ENCODE results near the gene CDKN2B-AS1.
A peak's percentile ranks its signal among the peaks of the same experiment; 100 is the strongest.

The CDKN2B-AS1 gene

DNA sequence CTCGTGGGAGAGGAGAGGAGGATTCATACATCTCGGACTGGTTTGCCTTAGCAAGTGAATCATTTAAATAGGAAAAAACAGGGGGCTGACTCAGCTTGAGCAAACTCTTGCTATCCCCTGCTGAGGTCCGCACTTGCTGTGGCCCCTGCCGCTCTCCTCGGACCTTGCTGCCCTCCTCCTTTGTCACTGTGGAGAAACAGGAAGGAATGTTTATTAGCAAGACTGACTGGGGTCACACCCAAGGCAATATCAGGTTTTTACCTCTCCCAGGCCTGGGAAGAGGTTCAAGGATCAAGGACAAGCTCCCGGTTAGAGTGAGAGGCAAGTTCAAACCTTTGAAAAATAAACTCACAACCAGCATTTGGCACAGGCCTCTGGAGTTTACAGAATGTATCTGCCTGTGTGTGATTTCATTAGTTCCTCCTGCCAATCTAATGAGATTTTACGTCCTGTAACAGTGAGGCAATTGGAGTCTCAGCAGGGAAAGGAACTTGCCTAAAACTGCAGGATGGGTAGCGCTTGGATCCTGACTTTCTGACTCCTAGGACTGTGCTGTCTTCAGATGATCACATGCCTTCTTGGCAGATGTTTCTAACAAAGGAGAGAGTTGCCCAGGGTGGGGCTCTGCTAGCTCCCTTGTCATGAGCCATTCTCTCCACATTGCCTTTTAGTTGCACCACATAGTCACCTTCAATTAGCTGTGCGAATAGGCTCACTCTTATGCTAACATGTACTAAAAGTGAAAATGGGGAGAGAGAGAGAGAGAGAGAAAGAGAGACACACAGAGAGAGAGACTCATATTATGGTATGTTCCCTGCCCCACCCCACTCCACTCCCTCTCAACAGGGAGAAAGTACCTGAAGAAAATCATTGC, 123.2 kb downstream of the CDKN2B-AS1 start:
- no peak for DNase-seq (ENCODE audit: low spot score)

DNA sequence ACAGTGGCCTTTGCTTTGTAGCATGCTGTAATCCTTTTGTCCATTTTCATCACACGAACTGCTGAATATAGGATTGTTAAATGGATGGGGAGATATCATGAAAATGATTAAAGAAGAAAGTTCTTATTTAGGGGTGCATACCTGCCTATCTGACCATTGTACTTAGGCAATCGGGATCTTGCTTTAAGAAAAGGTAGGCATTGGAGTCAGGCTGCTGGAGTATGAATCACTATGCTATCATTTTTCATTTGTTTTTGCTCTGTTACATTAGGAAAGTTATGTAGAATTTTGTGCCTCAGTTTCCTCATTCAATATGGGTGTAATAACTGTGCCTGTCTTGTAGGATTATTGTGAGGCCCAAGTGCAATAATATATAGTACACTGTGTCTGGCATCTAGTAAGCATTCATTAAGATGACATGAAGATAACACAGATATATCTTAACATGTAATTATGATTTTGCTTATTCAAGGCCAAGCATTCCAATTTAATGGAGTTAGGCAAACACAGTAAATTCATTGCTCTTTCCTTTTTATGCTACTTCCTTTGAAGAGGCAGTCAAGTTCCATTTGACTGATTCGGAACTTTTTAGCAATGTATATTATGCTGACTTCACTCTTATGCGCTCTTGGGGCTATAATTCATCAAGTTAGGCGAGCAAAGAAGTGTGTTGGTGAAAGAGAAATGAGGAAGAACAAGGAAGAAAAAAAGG, 124.4 kb downstream of the CDKN2B-AS1 start:
- DNase-seq (ENCODE audit: low spot score), result no peak

DNA sequence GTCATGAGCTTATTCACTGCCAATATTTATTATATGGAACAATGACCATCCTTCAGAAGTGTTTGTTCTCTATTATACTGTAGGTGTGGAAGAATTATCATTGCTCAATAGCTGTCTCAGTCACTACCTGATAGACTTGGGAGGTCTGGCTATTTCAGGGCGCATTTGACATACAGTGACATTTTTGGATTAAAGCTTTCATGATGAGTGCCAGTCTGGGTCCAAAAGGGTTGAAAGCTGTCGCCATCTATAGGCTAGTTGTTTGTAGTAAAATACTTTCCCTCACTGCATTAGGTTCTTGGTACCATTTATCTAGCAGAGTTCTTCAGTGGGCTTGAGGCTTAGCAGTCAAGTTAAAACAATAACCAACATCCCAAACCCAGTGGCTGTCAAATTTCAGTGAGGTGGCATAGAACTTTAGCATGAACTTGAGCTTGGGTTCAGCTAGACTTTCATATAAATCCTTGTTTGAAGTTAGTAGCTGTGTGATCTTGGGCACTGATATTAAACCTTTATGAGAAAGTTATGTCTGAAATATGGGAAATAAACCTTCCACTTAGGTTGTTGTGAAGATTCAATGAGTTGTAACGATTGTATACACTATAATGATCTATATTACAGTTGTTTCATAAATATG, 125.0 kb downstream of the CDKN2B-AS1 start:
- DNase-seq (ENCODE audit: low spot score), result peak; percentile 17

DNA sequence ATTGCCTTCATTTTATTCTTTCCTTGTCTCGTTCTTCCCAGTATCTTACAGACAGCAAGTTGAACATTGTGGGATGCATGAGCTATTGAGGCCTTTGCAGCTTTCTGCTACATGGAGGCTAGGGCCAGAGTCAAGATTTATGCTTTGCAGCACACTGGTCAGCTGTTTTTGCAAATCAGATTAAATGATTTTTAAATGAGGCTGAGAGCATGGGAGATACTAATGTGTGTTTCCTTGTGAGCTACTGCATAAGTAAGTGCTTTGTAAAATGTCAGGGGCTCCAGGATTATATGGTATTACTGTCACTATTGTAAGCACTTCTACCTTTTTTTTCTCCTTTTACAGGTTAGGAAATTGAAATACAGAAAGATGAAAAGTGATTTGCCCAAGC, 125.6 kb downstream of the CDKN2B-AS1 start:
- DNase-seq (ENCODE audit: low spot score), result no peak

DNA sequence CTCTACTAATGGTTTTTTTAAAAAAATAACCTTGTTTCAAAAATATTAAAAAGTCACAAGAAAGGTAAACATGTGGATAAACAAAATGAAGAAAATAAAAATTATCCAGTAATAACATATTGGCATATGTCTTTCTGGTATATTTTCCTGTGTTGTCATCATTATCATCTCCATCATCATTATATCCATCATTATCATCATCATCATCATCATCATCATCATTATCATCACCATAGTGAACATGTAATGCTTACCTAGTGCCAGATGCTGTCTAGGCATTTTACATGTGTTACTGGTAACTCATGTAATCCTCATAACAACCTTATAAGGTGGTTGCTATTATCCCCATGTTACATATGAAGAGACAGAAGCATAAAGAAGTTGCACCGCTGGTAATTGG, 126.0 kb downstream of the CDKN2B-AS1 start:
- no peak for DNase-seq (ENCODE audit: low spot score)

DNA sequence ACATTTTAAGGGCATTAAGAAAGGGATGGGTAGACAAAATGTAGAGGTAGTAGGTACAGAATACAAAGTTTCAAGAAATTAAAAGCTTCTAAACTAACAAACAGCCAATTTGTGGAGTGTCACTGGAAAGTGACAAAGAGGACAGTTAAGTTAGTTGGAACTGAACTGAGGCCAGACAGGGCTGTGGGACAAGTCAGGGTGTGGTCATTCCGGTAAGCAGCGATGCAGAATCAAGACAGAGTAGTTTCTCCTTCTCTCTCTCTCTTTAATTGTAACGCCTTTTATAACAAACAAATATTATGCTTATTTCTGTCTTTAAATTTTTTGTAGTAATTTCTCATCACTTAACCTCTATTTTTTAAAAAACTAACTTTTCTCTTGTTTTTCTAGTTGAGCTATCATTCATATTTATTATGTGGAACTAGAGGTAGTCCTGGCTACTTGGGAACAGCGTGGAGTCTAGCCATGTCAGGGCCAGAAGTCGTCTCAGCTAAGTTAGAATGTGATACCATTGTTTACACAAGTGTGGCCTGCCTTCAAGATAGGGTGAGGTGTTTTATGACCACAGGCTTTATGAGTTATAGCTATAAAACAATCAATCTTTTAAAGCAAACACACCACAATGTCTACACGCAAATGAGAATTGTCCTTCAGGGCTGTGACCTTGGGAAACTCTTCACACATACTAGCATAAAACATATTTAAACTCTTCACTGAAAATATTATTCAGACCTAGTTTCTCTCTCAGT, 129.8 kb downstream of the CDKN2B-AS1 start:
- no peak for DNase-seq (ENCODE audit: low spot score)

DNA sequence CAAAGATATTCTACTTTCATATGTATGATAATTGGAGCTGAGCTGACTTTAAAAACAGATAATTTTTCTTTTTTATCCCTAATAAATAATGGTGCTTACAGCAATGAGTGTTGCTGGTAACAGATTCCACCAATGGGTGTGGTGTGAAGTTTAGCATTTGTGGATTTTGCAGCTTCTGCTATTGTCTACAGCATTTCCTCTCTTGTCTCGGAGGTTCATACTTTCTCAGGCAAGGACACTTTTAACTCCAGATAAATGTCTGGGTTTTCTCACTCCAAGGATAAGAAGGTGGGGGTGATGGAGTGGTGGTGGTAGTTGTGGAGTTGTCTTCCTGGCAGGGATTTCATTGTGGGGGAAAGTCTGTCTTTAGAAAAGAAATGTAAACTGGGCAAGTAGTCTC, 134.5 kb downstream of the CDKN2B-AS1 start:
- no peak for DNase-seq (ENCODE audit: low spot score)

DNA sequence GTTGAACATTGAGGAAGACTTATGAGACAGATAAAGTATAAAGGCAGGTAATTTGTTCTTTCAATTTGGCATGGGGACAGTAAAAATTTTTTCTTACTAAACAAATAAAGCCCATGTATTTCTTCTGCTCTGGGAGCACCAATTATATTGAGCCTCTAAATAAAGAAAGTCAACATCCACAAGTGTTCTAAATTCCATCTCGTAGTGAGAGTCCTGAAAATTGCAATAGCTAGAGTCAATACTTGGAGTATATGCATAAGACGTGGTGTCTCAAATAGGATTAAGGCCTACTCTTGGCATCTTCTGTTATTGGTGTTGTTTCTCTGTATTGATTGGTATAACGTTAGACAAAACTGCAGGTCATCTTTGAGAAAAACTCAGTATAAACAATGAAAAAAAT, 135.0 kb downstream of the CDKN2B-AS1 start:
- DNase-seq (ENCODE audit: low spot score), result no peak

DNA sequence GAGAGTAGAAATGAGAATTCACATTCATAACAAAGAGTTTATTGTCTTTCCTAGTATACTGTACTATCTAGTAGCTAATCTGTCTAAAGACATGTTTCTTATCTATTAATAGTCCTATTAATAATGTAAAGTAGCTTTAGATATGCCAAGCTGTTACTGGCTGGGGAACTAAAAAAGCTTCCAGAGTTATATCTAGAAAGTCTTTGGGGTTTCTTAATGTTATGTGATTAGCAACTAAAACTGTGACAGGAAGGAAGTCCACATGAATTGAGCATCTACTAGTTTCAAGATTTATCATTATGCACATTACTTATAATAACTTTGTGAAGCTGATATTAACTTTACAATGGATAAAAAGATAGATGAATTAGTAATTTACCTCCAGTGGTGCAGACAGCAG, 137.2 kb downstream of the CDKN2B-AS1 start:
- DNase-seq (ENCODE audit: low spot score), result no peak

DNA sequence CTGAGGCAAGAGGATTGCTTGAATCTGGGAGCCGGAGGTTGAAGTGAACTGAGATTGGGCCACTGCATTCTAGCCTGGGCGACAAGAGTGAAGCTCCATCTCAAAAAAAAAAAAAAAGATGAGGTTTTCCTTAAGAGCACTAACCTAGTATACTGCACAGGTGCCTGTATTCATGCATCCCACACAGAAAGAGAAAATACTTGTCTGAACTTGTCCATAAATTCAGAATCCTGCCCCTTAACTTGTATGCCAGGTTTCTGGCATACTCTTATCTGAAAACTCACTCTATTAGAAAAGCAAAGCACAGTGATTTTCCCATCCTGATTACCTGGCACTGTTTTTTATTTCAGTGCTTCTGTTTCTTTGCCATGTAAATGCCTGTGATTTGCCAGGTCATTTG, 139.8 kb downstream of the CDKN2B-AS1 start:
- DNase-seq (ENCODE audit: low spot score), result no peak

DNA sequence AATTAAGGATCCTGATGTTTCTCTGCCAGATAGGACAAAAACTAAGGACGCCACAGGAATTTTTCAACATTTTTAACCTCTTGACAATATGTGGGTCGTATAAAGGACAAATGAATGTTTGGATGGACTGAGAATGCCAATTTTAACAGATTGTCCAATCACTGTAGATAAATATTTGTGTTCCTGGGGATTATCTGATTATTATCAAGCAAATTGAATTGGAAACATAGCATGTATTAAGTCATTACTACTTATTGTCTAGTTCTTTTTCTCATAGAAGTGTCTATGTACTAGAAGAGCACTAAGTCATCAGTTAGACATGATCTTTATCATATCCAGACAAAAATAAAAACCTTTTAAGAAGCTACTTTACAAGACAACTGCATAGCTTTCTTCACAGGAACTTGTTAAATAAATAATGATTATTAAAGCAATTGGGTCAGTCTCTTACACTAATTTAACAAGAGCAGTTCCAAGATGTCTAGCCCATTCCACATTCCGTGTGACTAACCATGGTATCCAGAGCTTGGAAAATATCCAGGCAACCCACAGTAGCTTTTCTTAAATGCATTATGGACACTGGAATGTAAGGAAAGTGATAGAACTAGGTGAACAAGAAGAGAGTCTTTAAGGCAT, 142.0 kb downstream of the CDKN2B-AS1 start:
- DNase-seq (ENCODE audit: low spot score), result no peak

DNA sequence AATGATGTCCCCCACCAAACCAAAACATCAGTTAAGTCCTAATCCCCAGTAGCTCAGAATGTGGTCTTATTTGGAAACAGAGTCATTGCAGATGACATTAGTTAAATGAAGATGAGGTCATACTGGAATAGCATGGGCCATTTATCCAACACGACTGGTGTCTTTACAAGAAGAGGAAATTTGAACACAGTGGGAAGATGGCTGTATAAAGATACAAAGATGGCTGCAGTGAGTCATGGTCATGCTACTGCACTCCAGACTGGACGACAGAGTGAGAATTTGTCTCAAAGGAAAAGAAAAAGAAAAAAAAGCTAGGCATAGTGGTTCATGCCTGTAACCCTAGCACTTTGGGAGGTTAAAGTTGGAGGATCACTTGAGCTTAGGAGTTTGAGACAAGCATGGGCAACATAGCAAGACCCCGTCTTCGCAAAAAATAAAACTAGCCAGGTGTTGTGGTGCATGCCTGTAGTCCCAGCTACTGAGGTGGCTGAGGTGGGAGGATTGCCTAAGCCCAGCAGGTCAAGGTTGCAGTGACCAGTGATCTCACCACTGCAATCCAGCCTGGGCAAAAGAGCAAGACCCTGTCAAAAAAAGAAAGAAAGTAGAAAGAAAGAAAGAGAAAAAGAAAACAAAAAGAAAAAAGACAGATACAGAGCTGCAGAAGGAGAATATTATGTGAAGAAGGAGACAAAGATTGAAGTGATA, 144.5 kb downstream of the CDKN2B-AS1 start:
- no peak for DNase-seq (ENCODE audit: low spot score)

DNA sequence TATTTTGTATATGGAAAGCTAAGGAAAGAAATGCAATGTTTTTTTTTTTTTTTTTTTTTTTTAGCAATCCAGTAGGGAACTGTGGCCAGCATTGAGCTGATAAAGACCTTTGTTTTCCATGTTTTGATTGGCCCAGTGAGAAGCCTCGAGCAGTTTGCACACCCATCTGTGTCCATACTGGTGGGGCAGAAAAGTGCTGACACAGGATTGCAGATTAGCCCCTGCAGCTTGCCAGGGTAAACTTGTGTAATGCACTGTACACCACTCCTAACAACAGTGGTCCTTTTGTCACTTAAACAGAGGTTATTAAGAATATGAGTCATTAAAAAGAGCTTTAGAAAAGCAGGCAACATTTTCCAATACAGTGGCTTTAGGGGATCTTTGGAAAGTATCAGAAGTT, 147.3 kb downstream of the CDKN2B-AS1 start:
- DNase-seq (ENCODE audit: low spot score), result no peak

DNA sequence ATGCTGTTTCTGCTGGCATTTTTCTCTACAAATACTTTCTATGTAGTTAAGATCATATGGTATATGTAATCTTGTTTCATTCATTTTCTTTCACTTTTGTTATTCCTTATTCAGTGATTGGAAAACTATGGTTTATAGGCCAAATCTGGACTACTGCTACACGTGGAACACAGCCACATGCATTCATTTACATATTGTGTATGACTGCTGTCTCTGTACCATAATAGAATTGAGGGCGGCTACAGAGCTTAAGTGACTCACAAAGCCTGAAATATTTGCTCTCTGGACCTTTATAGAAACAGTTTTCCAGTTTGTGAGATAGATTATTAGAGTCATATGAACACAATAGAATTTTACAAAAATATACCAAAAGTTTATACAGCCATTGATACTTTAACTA, 148.1 kb downstream of the CDKN2B-AS1 start:
- DNase-seq (ENCODE audit: low spot score), result no peak

DNA sequence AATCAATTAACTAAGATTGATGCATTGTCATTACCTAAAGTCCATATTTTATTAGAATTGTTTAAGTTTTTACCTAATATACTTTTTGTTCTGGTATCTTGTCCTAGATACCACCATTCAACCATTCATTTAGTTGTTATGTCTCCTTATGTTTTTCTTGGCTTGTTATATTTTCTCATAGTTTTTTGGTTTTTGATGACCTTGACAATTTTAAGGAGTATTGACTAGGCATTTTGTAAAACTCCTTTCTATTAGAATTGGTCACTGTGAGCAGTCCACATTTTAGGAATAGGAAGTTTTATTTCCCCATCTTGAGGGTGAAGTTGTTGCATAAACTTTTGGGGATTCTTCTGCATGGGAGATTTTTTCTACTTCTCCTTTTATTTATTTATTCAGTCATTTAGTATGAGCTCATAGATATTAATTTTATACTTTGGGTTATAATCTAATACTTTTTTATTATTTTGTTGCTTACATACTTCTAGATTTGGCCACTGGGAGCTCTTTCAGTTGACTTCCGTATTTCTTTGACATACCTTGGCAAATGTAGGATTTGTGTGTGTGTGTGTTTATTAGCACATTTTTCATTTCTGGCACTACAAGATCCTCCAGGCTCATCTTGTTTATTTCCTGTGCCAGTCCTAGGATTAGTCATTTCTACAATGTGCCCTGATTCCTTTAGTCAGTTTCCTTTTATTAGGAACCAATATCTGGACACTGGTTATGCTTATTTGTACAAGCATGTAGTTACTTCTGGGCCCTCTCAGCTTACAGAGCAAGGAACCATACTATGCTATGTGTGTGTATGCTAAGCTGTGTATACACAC, 149.4 kb downstream of the CDKN2B-AS1 start:
- DNase-seq (ENCODE audit: low spot score), result no peak

DNA sequence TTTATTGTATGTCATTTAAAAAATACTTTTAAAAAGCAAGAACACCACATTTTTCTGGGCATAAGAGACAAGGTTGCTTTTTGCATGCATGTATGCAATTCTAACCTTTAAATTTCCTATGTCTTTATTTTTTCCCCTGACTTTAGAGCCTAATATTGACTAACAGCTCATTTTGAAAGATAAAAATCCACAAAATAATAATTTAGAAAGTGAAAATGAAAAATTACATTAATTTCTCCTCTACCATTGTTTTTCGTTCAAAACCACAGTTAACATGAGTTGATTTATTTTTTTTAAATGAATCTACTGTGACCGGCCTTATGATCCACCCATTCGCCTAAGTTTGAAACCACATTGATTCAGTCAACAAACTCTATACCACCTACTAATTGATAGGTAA, 152.0 kb downstream of the CDKN2B-AS1 start:
- DNase-seq (ENCODE audit: low spot score), result no peak

DNA sequence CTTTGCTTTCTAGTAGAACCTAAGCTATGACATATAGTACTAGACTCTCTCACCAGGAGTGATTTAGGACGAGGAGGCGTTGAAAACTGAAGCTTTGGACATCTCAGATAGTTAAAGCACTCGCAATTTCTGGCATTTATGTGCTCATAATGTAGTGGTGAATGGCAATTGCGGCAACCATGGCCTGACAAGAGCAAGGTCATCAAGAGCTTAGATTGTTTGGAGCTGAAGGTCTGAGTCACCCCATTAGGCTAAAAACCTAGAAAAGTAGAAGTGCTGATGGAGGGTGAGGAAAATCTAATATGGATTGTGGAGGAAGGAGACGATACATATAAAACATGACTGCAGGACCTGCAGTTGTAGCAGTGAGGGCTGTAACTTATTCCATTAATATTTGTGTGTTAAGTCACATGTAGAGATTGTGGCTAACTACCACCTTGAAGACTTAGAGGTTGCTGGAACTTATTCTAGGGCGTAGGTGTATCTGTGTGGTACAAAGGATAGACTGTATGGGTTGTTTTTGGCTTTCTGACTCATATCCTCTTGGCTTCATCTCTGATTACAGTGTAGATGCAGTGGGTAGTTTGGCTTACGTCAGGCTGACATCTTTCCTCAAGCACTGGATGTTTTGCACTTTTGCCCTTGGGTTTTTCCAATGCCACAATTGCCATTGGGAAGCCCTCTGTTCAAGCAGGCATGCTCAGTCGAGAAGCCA, 153.4 kb downstream of the CDKN2B-AS1 start:
- no peak for DNase-seq (ENCODE audit: low spot score)

DNA sequence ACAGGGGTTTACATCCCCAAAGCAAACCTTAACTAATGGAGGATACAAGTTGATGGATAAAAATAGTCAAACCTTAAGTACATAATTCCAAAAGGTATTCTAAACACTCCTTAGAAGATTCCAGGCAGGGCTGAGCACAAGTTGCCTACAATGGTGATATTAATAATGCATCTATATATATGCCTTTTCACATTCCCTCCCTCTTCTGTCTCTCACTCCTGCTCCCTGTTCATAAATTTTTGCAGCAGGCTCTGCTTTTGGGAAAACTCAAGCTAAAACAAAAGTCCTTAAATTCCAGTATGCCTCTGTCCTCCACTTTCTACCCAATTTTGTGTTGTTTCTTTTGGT, 153.9 kb downstream of the CDKN2B-AS1 start:
- DNase-seq (ENCODE audit: low spot score), result no peak

DNA sequence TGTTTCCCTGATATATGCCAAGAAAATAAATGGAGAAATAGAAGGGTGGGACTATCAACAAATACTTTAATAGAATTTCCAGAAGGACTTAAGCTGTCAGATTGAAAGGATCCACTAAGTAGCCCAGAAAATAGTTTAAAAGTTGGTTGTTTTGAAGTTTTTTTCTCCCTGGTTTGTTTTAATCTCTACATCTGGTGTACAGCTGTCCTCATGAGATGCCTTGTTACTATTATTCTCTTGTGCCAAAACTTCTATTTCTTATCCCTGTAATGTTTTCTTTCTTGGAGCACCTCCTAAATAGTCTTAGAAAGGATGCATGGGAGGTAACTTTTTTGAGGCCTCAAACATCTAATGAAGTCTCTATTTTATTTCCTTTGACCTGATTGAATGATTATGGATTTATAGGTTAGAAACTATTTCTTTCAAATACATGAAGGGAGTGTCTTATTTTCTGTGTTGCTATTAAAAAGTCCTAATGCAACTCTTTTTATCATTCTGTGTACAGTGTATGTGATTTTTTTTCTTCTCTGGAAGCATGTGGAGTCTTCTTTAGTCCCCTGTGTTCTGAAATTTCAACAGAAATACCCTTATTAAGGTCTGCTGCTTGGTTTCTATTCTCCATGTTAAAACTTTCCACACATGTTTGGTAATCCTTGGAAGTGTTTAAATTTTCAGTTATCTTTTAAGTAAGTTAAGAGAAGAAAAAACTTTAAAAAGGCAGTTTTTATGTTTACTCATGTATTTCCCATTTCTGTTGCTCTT, 154.5 kb downstream of the CDKN2B-AS1 start:
- no peak for DNase-seq (ENCODE audit: low spot score)

All from cerebellar cortex (tissue), 1 donor.